HFF-Myc (cell line): ENCODE data around the gene OPA3.

Experiments used
- DNase-seq: peaks from one replicate; pipeline ENCODE4 v3.0.0-alpha.2; 2011; ENCODE audit warnings: low read depth; ENCODE audit errors: extremely low read depth
- H3K4me3 ChIP-seq: replicated peaks from 2 replicates; pipeline ENCODE4 v1.5.1; 2011; ENCODE audit warnings: low read depth, mild to moderate bottlenecking, control low read depth, low read length
- TF ChIP-seq, protein P1 (sequence below): IDR thresholded peaks from 2 replicates; pipeline ENCODE4 v1.5.1; 2012; ENCODE audit warnings: mild to moderate bottlenecking, low read depth, low read length, control low read depth; ENCODE audit errors: missing control alignments

Gene OPA3

DNA sequence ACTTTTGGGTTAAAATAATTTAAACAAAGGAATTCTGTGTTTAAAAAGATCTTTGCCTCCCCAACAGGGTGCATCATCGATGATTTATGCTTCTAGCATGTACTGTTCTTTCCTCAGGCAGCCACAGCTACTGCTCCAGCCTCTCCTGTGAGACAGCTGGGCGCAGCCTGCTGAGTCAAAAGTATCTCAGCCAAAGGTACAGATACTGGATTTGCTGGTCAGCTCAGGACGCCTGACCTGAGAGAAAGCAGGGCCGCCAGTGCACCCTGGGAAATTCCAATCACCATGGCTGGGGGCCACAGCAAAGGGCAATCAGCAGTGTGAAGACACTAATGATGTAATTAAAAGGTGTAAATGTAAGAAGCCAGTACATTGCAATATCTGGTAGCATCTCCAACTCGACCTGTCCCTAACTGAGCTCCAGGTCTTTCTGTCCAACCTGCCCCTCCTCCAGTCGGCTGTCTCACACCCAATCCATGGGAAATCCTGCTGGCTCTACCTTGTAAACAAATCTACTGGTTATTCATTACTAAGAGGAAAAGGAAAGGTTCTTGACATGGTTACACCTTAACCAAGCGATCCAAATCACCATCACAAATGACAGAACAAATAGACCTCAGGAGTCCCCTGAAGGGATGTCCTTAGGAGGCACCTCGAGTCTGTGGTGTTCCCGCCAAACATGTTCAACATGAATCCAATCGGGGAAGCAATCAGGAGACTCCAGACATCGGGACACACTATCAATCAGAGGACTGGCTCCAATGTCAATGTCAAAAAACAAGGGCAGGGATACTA lies 7.3 kb downstream of the OPA3 start:
- no peak overlapping the region for H3K4me3 ChIP-seq
- no peak for DNase-seq
- TF ChIP-seq, protein P1, sequence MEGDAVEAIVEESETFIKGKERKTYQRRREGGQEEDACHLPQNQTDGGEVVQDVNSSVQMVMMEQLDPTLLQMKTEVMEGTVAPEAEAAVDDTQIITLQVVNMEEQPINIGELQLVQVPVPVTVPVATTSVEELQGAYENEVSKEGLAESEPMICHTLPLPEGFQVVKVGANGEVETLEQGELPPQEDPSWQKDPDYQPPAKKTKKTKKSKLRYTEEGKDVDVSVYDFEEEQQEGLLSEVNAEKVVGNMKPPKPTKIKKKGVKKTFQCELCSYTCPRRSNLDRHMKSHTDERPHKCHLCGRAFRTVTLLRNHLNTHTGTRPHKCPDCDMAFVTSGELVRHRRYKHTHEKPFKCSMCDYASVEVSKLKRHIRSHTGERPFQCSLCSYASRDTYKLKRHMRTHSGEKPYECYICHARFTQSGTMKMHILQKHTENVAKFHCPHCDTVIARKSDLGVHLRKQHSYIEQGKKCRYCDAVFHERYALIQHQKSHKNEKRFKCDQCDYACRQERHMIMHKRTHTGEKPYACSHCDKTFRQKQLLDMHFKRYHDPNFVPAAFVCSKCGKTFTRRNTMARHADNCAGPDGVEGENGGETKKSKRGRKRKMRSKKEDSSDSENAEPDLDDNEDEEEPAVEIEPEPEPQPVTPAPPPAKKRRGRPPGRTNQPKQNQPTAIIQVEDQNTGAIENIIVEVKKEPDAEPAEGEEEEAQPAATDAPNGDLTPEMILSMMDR: no peak

DNA sequence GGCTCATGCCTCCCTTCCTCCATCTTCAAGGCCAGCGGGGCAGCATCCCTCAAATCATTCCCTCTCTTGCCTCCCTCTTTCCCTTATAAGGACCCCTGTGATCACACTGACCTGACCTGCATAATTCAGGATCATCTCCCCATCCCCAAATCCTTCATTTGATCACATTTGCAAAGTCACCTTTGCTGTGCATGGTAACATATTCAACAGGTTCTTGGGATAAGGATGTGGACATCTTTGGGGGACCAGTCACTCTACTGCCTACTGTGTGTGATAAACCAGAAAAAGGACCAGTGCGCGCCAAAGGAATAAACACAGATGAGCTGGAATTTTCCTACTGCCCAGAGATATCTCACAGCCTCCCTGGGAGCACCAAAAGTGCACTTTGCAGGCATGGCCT lies 7.9 kb downstream of the OPA3 start:
- no peak for DNase-seq
- TF ChIP-seq, protein P1: no peak
- no peak overlapping the region for H3K4me3 ChIP-seq

DNA sequence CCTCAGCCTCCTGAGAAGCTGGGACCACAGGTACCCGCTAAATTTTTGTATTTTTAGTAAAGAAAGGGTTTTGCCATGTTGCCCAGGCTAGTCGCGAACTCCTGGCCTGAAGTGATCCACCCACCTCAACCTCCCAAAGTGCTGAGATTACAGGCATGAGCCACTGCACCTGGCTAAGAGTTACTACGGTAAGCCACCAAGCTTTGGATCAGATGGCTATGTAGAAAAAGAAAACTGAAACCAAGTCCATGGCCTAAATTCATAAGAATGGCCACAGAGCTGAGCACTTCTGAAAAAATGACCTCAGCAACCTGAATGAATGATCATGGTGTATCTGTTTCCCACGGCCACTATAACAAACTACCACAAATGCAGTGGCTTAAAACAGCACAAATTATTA lies 9.4 kb downstream of the OPA3 start:
- TF ChIP-seq, protein P1: no peak
- no peak overlapping the region for H3K4me3 ChIP-seq
- DNase-seq: no peak

DNA sequence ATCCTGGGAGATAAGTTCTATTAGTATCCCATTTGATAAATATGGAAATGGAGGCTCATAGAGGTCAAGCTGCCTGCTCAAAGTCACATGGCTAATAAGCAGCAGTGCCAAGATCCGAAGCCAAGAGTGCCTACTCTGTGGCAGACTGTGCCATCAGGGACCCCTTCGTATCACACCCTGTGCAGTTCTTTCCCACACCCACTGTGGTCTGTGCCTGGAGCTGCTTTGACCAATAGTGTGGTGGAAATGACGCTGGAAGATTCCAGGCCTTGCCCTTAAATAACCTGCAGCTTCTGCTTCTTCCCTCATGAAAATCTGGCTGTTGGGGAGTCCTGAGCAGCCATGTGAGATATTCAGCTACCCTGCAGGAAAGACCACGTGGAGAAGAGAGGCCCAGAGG lies 10.1 kb downstream of the OPA3 start:
- H3K4me3 ChIP-seq: no peak overlapping the region
- DNase-seq: no peak
- TF ChIP-seq, protein P1: no peak

DNA sequence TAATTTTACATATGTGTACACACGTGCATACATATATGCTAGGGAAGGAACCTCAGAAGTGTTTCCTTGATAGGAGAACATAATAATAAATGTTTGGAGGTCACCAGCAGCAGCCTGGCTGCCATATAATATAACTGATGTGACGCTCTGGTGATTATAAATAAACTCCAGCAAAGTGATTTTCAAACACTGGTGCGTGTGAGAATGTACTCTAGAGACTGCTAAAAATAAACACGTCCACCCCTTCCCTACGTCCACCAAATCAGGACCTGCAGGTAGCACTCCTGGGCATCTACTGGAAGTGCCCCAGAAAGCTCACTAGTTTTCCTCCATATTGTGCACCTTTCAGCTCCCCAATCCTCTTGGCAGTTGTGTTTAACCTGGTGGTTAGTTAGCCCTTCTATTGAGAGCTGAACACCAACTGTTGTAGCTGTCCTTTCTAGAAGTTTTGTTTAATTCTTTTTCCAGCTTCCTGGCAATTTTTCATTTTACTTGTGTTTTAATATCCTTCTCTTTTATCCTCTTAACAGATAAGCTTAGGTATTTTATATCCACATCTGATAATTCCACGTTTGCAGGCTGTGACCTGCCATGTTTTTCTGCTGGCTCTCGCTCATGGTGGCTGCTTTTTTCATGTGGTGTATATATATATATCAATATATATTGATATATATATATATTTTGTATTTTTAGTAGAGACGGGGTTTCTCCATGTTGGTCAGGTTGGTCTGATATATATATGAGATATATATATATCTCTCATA lies 13.0 kb downstream of the OPA3 start:
- H3K4me3 ChIP-seq: no peak overlapping the region
- DNase-seq: no peak
- TF ChIP-seq, protein P1: no peak

DNA sequence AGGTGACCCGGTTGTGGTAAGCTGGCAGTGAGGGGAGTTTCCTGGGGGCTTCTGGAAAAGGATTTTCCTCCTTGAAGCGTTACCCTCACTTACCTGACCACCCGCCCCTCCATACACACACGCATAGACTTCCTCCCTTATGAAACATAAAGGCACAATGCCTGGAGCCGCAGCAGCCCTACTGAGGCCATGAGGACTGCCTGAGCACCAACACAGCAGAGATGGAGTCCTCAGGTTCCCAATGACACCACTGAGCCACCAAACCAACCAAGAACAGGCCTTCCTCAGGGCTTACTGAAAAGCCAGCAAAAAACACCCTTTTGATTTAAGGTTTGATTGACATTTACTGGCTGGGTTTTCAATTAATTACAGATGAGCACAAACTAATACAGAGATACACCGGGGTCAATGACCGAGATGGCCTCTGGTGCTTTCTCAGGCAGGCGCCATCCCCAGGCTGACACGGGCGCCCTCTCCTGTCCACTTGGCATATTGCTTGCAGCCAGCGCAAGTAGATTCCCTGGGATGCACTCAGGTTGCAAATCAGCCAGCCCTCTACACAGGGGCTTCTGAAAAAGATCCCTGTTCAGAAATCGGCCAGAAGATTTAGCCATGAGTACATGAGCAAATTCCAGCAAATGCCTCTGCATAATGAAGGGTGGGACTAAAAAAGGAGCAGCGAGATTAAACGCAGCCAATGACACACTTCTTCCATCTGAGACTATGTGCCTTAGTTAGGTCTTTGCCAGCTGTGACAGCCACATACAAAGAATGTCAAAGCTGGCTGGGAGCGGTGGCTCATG lies 14.8 kb downstream of the OPA3 start:
- DNase-seq: no peak
- H3K4me3 ChIP-seq: no peak overlapping the region
- TF ChIP-seq, protein P1: peak; percentile 87
